Ovary (tissue), 3 donors: Measurements from ENCODE around the gene CNTNAP5.

Experiments used
- CTCF ChIP-seq, 3 donors: fragments of 450-650 bp in 2 of 3; fragments of 200-600 bp in 1 of 3; IDR thresholded peaks; one replicate each; pipeline versions ENCODE4 v1.5.1 to v1.8.0; 2016 to 2022; ENCODE audit warnings: antibody characterized with exemption in 3 of 3, mild to moderate bottlenecking in 1 of 3
- POLR2A ChIP-seq: fragments of 450-650 bp; IDR thresholded peaks from one replicate; pipeline ENCODE4 v1.6.1; 2017; ENCODE audit warnings: antibody characterized with exemption, mild to moderate bottlenecking, moderate library complexity
- donor health status: DM: no; HTN: no; CAD: no.

GRCh38 chr2:124153713-124154112, 128.6 kb downstream of the CNTNAP5 start:
- no peak for TF ChIP-seq POLR2A
- no peak for TF ChIP-seq CTCF (IDR thresholded peaks at IDR 0.05)
